ENCODE results near the gene EEF1B2.
"Not testable (repeated sequence)": the region's sequence is repeated elsewhere in the genome, so short reads cannot be mapped to it uniquely, and the experiment has no call there.

Gene EEF1B2

GRCh38 chr2:206189691-206190090 is 30.0 kb downstream of the EEF1B2 start:
- DNase-seq: no peak
- TF ChIP-seq GATA1 (IDR thresholded peaks at IDR 0.05; ENCODE audit: low read depth, low read length) (no peak), POLR2A (IDR thresholded peaks at IDR 0.05; ENCODE audit: low read length) (no peak)

DNA sequence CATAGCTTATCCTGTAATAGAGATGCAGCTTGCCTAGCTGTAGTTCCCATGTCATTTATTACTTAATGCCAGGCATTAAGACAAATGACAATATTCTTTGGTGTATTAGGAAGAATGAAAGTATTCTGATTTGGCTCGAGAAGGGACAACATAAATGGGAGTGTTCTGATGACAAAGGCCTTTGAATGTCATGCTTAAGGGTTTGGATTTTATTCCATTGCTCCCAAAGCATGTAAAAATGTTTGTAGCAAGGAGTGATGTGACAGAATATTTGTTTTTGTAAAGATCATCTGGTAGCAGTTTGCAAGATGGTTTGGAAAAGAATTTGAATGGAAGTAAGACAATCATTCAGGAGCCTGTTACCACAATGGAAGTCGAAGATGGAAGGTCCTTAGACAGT is 30.4 kb downstream of the EEF1B2 start:
- TF ChIP-seq POLR2A (IDR thresholded peaks at IDR 0.05; ENCODE audit: low read length): no peak
- no peak for TF ChIP-seq GATA1 (IDR thresholded peaks at IDR 0.05; ENCODE audit: low read depth, low read length)
- DNase-seq: no peak

DNA sequence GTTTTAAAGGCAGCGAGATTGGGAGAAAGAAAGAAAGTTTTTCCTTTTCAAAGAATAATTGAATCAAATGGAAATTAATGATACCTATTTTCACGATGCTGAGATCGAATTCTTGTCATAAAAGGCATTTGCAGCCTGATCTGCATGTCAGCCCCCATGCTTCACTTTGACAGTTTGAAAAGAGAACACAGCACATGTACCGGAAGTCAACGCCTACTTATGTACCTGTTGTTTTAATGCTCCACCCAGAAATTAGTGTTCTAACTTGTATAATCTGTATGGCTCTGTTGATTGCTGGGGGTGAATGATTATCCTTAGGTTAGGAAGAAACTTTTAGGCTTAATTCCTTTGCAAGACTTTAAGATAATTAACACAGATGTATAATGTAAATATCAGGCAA is 31.0 kb downstream of the EEF1B2 start:
- DNase-seq: no peak
- TF ChIP-seq GATA1 (IDR thresholded peaks at IDR 0.05; ENCODE audit: low read depth, low read length) (no peak), POLR2A (IDR thresholded peaks at IDR 0.05; ENCODE audit: low read length) (no peak)

GRCh38 chr2:206192157-206192556 is 32.5 kb downstream of the EEF1B2 start:
- TF ChIP-seq GATA1 (IDR thresholded peaks at IDR 0.05; ENCODE audit: low read depth, low read length) (no peak), POLR2A (IDR thresholded peaks at IDR 0.05; ENCODE audit: low read length) (no peak)
- no peak for DNase-seq

- DNase-seq: no peak
- no peak for TF ChIP-seq POLR2A (IDR thresholded peaks at IDR 0.05; ENCODE audit: low read length)
- no peak for TF ChIP-seq GATA1 (IDR thresholded peaks at IDR 0.05; ENCODE audit: low read depth, low read length)
These were observed 34.1 kb downstream of the EEF1B2 start for GRCh38 chr2:206193671-206194357.

DNA sequence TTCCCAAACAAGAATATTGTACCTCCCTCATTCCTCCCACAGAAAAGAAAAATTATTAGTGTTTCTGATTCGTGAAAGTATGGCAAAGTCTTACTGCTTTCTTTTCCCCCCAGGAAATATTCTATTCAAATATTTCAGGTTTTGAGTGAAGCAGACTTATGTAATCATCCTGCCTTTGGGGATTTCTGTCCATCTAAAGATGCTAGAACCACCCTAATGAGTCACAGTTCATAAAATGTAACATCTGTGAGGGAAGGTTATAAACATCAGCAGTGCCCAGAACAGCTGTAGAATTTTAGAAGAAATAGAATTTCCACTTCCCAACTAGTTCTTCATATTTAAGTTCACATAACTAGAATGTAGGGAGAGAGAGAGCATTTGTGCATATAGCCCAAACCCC is 39.0 kb downstream of the EEF1B2 start:
- TF ChIP-seq POLR2A (IDR thresholded peaks at IDR 0.05; ENCODE audit: low read length) (no peak), GATA1 (IDR thresholded peaks at IDR 0.05; ENCODE audit: low read depth, low read length) (no peak)
- DNase-seq: no peak

DNA sequence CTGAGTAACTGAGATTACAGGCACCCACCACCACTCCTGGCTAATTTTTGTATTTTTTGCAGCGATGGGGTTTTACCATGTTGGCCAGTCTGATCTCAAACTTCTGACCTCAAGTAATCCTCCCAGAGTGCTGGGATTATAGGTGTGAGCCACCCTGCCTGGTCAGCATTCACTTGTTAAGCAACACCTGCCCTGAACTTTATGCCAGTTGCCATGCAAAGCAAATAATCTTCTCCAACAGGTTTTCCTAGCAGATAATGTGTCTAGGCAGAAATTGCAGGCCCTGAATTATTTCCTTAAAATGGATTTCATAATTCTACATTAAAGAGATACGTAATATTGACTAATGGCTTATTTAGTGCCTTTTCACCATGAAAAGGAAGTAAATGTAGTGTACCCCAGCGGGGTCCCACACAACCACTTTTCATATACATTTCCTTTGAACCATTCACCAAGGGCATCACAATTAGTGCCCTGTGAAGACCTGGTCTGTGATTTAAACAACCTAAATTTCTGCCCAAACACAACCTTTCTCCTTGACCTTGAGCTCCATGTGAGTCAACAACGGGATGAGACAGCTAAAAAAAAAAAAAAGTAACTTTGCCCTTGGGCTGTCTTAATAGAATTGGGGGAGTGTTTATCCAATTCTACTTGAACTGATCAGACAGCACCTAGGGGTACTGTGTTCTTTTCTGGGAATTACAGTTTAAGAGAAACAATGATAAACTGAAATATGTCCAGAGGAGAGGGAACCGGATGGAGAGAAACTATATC is 41.6 kb downstream of the EEF1B2 start:
- TF ChIP-seq POLR2A (IDR thresholded peaks at IDR 0.05; ENCODE audit: low read length) (no peak), GATA1 (IDR thresholded peaks at IDR 0.05; ENCODE audit: low read depth, low read length) (no peak)
- DNase-seq: no peak

DNA sequence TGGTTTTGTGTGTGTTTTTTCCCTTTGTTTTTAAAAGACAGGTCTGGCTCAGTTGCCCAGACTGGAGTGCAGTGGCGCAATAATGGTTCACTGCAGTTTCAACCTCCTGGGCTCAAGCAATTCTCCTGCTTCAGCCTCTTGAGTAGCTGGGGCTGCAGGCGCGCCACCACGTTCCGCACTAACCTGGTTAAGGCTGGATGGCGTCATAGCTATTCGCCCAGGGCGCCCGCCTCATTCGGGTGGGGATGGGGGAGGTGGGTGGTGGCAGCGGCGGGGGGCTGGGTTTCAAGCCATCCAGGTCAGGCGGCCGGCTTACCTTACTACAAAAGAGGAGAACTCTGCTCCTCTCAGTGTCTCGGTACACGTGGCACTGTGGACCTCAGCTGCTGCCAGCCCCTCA is 42.8 kb downstream of the EEF1B2 start:
- DNase-seq: no peak
- TF ChIP-seq POLR2A (IDR thresholded peaks at IDR 0.05; ENCODE audit: low read length) (no peak), GATA1 (IDR thresholded peaks at IDR 0.05; ENCODE audit: low read depth, low read length) (no peak)

- DNase-seq: no peak
- TF ChIP-seq GATA1 (IDR thresholded peaks at IDR 0.05; ENCODE audit: low read depth, low read length): no peak
- TF ChIP-seq POLR2A (IDR thresholded peaks at IDR 0.05; ENCODE audit: low read length): no peak
These were observed 43.6 kb downstream of the EEF1B2 start for GRCh38 chr2:206203331-206203730.

DNA sequence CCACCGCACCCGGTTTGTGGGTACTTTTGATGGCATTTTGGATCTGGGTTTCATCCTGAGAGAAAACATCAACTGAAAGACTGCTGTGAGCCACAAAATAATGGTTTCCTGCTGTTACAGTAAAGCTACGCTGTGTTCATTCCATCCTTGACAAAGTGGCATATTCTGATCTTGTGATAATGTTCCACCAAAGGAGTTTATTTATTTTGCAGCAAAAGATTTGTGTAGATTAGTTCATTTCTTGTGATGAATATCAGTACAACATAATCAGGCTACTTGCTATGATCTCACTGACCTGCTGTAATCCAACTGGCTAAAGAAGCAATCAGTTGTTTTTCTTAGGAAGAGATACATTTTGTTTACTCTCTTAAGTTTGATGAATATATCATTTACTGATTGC is 45.0 kb downstream of the EEF1B2 start:
- DNase-seq: no peak
- no peak for TF ChIP-seq GATA1 (IDR thresholded peaks at IDR 0.05; ENCODE audit: low read depth, low read length)
- no peak for TF ChIP-seq POLR2A (IDR thresholded peaks at IDR 0.05; ENCODE audit: low read length)

DNA sequence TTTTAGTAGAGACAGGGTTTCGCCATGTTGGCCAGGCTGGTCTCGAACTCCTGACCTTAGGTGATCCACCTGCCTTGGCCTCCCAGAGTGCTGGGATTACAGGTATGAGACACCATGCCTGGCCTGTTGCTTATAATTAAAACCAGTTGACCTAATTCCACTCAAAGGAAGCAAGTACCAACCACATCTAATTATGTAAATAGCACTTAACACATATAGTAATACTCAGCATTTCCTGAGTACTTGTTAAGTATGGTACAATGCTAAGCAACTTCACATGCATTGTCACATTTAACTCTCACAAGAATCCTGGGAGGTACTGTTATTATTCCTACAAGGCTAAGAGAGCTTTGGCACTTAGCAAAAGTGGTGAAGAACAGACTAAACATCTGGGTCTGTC is 47.6 kb downstream of the EEF1B2 start:
- not testable (repeated sequence) for DNase-seq

GRCh38 chr2:206208900-206209299 is 49.2 kb downstream of the EEF1B2 start:
- no peak for DNase-seq
- TF ChIP-seq POLR2A (IDR thresholded peaks at IDR 0.05; ENCODE audit: low read length): no peak
- TF ChIP-seq GATA1 (IDR thresholded peaks at IDR 0.05; ENCODE audit: low read depth, low read length): no peak

DNA sequence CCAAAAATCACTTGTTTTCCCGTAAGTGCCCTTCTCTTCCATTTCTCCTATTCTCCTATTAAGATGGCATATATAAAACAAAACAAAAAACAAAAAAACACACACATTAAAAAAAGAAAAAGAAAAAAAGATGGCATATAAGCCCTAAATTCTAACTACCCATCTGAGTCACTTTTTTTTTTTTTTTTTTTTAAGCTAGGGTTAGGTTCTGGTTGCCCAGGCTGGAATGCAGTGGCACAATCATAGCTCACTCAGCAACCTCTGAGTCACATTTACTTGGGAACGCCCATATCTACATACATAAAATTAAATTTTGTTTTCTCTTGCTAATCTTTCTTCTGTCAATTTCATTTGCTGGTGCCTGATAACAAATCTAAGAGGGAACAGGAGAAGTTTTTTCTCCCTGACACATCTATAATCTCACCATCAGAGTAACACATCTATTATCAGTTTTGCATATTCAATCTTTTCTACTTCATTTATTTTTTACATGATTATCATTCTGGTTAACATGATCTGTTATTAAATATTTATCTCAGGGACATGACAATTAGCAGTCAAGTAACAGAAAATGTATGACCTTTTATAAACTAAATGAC is 52.1 kb downstream of the EEF1B2 start:
- peak in 1 of 2 experiments; percentile 2 for DNase-seq
- no peak for TF ChIP-seq GATA1 (IDR thresholded peaks at IDR 0.05; ENCODE audit: low read depth, low read length)
- no peak for TF ChIP-seq POLR2A (IDR thresholded peaks at IDR 0.05; ENCODE audit: low read length)
